Cardiac fibroblast (primary cell): ENCODE measurements around the gene C5orf58.
A peak's percentile ranks its signal among the peaks of the same experiment; 100 is the strongest.

Experiments used
- DNase-seq, 2 donors: peaks; one replicate each; pipeline versions ENCODE4 v3.0.0 to v3.0.0-alpha.2; 2010; ENCODE audit warnings: low read depth in 2 of 2
- H3K4me3 ChIP-seq, 2 donors: replicated peaks in 1 of 2; 1 replicate in 1 of 2; 2 replicates in 1 of 2; pipeline ENCODE4 v1.5.1; 2011; ENCODE audit warnings: low read depth in 2 of 2, low read length in 2 of 2, mild to moderate bottlenecking in 2 of 2, moderate library complexity in 1 of 2
- TF ChIP-seq, protein P1 (sequence below): IDR thresholded peaks from one replicate; pipeline ENCODE4 v1.5.1; 2011; ENCODE audit warnings: low read depth, mild to moderate bottlenecking, low read length, inconsistent platforms

The C5orf58 gene

DNA sequence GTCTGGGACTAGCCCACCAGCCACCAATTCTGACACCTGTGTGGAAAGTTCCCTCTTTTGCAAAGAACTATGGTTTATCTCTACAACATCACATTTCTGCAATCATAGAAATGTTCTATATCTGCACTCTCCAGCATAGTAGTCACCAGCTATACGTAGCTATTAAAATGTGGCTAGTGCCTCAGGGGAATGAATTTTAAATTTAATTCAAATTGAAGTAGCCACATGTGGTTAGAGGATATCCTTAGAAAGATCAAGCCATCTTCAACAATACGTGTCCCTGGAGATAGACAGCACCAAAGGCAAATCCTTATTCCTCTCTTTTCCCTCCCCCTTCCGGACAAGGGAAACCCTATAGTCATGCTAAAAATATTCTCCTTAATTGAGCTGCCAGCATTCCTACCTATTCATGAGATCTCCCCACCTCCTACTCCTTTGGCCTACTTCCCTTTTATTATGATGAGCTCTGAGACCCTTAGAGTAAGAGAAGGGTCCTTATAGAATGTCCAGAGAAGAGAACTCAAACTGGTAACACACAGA is 53.7 kb downstream of the C5orf58 start:
- no peak for DNase-seq
- no peak overlapping the region for H3K4me3 ChIP-seq
- TF ChIP-seq, protein P1, sequence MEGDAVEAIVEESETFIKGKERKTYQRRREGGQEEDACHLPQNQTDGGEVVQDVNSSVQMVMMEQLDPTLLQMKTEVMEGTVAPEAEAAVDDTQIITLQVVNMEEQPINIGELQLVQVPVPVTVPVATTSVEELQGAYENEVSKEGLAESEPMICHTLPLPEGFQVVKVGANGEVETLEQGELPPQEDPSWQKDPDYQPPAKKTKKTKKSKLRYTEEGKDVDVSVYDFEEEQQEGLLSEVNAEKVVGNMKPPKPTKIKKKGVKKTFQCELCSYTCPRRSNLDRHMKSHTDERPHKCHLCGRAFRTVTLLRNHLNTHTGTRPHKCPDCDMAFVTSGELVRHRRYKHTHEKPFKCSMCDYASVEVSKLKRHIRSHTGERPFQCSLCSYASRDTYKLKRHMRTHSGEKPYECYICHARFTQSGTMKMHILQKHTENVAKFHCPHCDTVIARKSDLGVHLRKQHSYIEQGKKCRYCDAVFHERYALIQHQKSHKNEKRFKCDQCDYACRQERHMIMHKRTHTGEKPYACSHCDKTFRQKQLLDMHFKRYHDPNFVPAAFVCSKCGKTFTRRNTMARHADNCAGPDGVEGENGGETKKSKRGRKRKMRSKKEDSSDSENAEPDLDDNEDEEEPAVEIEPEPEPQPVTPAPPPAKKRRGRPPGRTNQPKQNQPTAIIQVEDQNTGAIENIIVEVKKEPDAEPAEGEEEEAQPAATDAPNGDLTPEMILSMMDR: no peak

DNA sequence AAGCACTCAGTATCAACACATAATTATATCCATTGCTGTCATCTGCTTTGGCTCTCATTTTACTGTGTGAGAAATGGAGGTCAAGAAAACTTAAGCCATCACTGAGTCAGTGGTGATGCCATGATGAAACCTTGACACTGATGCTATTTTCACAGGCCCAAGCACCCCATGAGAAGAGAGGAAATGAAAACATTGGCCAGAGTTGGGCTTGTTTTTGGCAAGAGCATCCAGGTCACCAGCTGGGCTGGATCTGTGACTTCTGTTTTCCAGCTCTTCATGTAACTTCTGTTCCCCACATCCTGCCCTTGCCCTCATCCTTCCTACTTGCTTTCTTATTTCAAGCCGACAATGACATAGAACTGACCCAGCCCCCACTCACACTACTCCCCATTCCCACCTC is 54.7 kb downstream of the C5orf58 start:
- peak; percentile 31 to 33 for DNase-seq
- H3K4me3 ChIP-seq: no peak overlapping the region
- TF ChIP-seq, protein P1: no peak

DNA sequence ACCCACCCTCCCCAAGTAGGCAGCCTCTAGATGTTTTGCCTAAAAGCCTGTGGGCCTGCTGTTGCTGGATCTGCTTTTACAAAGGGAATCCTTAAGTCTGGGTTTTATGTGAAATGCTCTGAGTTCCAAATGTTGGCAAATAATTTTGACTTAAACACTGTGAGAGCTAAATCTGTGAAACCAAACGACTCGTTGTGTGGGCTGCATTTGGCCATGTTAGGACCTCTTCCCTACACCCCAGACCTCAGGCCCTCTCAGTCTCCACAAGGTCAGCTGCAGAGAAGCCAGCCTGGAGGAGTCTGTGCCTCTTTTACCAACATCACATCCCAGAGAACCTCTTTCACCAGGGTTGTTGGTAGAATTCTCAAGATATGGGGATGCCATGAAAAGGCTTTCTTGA is 55.4 kb downstream of the C5orf58 start:
- DNase-seq: no peak
- no peak overlapping the region for H3K4me3 ChIP-seq
- TF ChIP-seq, protein P1: no peak

DNA sequence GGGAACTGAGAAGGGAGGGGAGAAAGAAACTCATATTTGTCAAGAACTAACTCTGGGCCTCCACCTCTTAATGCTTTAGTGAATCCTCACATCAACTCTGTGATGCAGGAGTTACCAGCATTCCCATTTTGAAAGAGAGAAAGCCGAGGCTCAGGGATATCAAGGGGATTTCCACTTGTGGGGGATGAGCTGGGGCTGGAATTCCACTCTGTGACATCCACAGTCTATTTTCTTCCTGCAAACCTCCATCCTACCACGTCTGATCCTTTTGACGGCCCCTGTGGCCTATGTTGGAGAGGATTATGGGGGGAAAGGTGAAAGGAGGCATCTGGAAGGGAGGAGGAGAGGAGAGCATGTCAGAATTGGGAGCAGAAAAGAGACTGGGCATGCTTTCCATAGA is 55.8 kb downstream of the C5orf58 start:
- TF ChIP-seq, protein P1: no peak
- no peak overlapping the region for H3K4me3 ChIP-seq
- no peak for DNase-seq

DNA sequence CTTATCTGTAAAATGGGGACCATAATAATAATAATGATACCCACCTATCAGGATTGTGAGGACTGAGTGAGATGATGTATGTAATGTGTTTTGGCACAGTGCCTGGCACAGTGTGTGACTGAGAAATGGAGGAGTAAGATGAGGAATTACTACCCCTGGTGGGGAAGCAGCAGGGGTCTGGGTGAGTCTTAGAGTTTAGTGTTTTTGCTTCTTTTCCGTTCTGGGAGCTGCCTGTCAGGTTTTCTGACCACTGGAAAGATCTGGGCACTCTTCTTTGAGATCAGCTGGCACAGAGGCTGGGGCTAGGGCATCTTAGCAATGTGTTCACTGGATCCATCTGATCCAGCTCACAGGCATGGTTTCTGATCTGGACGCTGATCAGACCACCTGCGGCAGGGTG is 56.3 kb downstream of the C5orf58 start:
- TF ChIP-seq, protein P1: no peak
- DNase-seq: no peak
- H3K4me3 ChIP-seq: no peak overlapping the region

DNA sequence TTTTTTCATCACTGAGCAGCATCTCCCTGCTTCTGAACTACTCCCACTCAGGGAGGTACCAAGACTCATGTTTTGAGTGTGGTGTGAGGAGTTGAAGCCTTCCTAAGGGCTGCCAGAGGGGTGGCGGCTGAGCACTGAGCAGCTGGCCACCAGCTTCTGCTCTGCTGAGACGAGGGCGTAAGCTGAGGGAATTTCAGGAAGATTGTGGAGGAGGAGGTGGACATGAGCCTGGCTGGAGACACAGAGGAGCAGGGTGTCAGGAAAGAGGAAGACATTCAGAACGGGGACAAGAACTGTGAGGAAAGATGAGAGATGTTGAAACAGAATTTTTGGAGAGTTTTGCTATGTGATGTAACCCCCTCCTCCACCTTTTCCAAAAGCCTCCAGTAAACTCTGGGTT is 57.0 kb downstream of the C5orf58 start:
- no peak overlapping the region for H3K4me3 ChIP-seq
- TF ChIP-seq, protein P1: no peak
- no peak for DNase-seq

DNA sequence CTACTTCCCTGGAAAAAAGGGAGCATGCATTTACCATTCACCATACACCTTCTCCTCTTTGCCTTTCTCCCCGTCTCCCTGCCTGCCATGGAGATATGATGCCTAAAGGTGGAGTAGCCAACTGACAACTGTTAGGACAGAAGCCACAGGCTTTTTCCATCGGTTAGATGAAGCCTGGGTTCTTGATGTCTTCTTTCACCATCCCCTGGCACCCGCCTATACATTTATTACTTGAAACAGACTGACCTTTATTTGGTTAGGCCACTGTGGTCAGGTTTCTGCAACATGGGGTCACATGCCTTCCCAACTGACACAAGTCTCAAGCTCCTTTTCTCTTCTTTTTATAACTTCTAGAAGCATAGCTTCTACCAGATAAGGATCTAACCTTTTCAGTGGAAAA is 57.7 kb downstream of the C5orf58 start:
- no peak overlapping the region for H3K4me3 ChIP-seq
- no peak for DNase-seq
- TF ChIP-seq, protein P1: no peak
